ENCODE results near the gene KCTD5. TPM values are rescaled to one million over a fixed set of nuclear protein-coding genes. Genes with fewer than 3 reads are reported as not detected.

KCTD5 gene
- total RNA-seq, 1 donor = 25.0 TPM

DNA sequence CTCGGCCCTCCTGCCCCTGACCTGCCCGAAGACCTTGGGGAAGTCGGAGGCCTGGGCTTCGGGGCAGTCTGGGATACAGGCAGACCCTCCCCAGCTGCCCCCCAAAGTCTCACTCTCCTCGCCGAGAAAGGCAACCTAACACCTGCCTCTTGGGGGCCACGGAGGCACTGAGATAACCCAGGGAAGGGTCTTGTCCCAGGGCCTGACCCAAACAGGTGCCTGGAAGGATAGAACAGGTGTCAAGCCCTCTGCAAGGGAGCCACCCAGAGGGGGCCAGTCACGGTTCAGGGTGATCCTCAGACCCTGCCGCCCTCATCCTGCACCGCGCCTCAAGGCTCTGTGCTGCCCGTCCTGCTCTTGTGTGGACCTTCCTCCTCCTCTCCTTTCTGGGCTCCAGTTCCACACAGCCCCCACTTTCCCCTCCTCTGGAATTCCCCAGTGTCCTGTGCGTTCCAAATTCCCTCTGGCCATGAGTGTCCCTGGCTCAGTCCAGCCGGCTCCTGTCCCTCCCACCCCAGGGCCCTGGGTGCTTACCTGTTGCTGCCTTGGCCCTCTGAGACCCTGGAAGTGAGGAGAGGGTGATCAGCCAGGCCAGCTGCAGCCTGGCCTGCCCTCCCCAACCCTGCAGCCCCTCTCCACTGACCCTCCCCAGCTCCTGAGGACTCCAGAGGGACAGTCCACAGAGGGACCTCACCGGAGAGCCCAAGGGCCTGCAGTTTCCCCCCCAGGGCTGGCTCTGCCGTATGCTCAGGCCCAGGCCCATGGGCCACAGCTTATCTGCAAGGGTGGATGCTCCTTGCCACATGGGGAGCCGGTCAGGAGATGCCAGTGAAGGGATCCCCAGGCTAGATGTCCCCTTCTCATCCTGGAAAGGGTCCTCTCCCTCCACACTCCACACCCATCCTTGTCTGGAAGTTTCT is 33.9 kb downstream of the KCTD5 start:
- no peak for DNase-seq (ENCODE audit: low read depth)
- no peak overlapping the region for H3K4me3 ChIP-seq (ENCODE audit: low read depth, low read length)
- TF ChIP-seq, protein P1, sequence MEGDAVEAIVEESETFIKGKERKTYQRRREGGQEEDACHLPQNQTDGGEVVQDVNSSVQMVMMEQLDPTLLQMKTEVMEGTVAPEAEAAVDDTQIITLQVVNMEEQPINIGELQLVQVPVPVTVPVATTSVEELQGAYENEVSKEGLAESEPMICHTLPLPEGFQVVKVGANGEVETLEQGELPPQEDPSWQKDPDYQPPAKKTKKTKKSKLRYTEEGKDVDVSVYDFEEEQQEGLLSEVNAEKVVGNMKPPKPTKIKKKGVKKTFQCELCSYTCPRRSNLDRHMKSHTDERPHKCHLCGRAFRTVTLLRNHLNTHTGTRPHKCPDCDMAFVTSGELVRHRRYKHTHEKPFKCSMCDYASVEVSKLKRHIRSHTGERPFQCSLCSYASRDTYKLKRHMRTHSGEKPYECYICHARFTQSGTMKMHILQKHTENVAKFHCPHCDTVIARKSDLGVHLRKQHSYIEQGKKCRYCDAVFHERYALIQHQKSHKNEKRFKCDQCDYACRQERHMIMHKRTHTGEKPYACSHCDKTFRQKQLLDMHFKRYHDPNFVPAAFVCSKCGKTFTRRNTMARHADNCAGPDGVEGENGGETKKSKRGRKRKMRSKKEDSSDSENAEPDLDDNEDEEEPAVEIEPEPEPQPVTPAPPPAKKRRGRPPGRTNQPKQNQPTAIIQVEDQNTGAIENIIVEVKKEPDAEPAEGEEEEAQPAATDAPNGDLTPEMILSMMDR (IDR thresholded peaks at IDR 0.05; ENCODE audit: insufficient read depth, low read depth, low read length) = no peak

DNA sequence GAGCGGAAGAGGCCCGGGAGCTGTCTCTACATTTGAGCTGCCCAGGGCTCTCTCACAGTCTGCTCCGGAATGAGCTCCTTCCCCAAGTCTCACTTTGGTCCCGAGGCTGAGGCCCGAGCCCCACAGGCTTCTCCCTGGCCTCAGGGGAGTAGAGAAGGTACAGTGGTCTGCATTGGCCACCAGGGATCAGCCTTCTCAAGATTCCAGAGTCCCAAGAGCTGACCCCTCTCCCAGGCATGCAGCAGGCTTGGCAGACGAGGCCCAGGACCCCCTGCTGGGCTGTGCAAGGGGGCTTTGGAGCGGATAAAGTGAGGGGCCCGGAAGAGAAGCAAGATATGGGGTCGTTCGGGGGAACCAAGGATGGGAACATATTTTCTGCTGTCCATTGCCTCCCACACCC is 34.6 kb downstream of the KCTD5 start:
- no peak overlapping the region for H3K4me3 ChIP-seq (ENCODE audit: low read depth, low read length)
- DNase-seq (ENCODE audit: low read depth) = no peak
- TF ChIP-seq, protein P1 (IDR thresholded peaks at IDR 0.05; ENCODE audit: insufficient read depth, low read depth, low read length) = no peak

DNA sequence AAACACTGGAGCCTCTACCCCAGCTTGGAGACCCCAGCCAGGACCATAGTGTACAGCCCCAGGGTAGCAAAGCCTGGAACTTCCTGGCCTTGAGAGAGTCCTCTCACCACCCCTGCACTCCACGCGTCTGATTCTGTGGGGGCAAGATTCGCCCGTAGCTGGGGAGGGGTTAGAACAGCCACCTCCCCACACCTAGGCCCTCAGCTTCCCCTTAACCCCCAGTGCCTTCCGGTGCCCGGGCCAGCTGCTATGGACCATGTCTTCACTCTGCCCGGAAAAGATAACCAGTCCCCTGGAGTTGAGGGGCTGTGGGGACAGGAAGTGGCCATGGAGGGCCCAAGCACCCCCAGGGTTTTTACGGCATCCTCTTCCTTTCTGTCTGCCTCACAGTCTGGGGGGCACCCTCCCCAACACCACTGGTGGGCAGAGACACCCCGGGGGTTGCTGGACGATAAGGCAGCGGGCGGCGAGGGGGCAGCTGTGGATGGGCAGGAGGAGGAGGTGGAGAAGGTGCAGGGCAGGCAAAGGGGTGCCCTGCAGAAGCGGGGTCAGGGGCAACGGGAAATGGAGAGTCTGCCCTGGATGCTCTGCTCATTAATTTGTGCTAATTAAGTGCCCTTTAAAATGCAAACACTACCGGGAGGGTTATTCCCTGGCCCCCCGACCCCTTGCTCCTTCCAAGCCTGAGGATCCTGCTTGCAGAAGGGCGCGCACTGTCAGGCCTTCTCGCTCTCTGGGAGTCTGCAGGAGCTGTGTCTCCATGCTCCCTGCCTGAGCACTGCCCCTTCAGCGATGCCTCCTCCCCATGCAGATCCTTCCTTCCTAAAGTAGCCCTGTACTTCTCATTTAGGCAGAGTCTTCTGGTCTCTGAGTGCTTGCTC is 35.3 kb downstream of the KCTD5 start:
- TF ChIP-seq, protein P1 (IDR thresholded peaks at IDR 0.05; ENCODE audit: insufficient read depth, low read depth, low read length) = no peak
- no peak for DNase-seq (ENCODE audit: low read depth)
- H3K4me3 ChIP-seq (ENCODE audit: low read depth, low read length) = no peak overlapping the region

DNA sequence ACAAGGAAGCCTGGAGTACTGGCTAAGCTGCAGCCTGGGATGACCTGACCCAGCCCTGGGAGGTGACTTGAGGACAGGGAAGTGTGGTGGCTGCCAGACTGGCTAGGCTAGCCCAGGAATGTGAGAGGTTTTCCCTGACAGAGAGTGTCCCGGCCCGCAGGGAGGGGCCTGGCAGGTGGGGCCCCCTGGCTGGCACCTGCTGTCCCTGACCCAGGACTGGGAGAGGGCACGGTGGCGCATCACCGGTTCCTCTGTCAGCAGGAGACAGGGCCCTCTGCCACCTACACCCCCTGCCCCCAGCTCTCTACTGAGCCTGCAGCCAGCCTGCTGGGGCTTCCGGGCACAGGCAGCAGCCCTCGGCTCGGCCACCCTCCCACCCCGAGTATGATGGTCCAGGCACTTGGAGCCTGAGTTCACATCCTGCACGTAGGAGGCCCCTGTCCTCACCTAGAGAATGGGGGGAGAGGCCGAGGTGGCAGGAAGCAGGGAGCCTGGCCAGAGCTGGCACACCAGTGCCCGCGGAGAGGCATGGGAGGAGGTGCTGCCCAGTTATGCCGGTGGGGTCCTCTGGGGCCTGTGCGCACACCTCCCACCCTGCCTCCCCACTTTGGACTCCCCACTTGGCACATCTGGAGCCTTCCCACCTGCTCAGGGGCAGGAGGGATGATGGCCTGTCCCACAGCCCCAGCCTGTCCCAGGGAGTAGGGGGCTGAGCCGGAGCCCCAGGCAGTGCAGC is 37.2 kb downstream of the KCTD5 start:
- DNase-seq (ENCODE audit: low read depth) = no peak

DNA sequence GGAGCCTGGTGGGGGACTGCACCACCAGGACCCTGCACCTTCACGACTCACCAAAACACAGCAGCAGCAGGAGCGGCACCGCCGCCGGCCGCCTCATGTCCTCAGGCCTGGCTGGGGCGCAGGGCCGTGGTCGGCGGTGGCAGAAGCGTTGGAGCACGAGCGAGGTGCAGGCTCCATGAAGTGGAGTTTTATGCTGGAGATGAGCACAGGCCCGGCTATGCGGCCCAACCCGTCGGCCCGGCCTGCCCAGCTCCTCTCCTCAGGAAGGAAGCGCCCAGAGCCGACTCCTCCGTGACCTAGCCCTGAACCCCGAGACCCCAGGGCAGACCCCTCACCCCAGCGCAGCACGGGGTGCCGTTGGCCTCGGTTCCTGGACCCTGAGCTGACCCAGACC is 37.7 kb downstream of the KCTD5 start, which contains the start of gene PRSS27:
PRSS27 (minus strand) TSS at position 161 of the 394 bp plus-strand sequence; CDS start at position 97, 64 bp downstream.
- no peak for DNase-seq (ENCODE audit: low read depth)
- H3K4me3 ChIP-seq (ENCODE audit: low read depth, low read length) = peak within 1 kb of the TSS; percentile 65

More for the DNA sequence above, 37.2 kb downstream of the KCTD5 start:
- TF ChIP-seq, protein P1 (IDR thresholded peaks at IDR 0.05; ENCODE audit: insufficient read depth, low read depth, low read length) = no peak
- no peak overlapping the region for H3K4me3 ChIP-seq (ENCODE audit: low read depth, low read length)

More for the DNA sequence above, 37.7 kb downstream of the KCTD5 start, which contains the start of gene PRSS27:
- TF ChIP-seq, protein P1 (IDR thresholded peaks at IDR 0.05; ENCODE audit: insufficient read depth, low read depth, low read length) = no peak
